HG03025 (cell line): ENCODE measurements around the gene GPR176.

Experiments used
- ATAC-seq: cut with Tn5 transposase; IDR thresholded peaks from one replicate; pipeline ENCODE4 v1.9.1; 2021; ENCODE audit warnings: mild to moderate bottlenecking, moderate library complexity; ENCODE audit not compliant: unreplicated experiment, low FRiP score

GPR176 gene

GRCh38 chr15:39787479-39787878 lies 132.6 kb downstream of the GPR176 start:
- ATAC-seq: no peak

GRCh38 chr15:39786447-39787056 lies 133.5 kb downstream of the GPR176 start:
- ATAC-seq: no peak

GRCh38 chr15:39785841-39786240 lies 134.2 kb downstream of the GPR176 start:
- ATAC-seq: no peak

- no peak for ATAC-seq
Observed at GRCh38 chr15:39785139-39785538, 134.9 kb downstream of the GPR176 start.

GRCh38 chr15:39784638-39785037 lies 135.4 kb downstream of the GPR176 start:
- ATAC-seq: no peak

GRCh38 chr15:39784125-39784524 lies 135.9 kb downstream of the GPR176 start:
- ATAC-seq: no peak

- no peak for ATAC-seq
Observed at GRCh38 chr15:39783244-39783820, 136.7 kb downstream of the GPR176 start.

- peak; percentile 99 for ATAC-seq
Observed at GRCh38 chr15:39782441-39783138, 137.5 kb downstream of the GPR176 start, which contains the start of gene FSIP1. TSS of gene FSIP1 (minus strand) at chr15:39782841. CDS start at chr15:39776524, 6,317 bp downstream.

- no peak for ATAC-seq
Observed at GRCh38 chr15:39781967-39782302, 138.1 kb downstream of the GPR176 start.

- no peak for ATAC-seq
Observed at GRCh38 chr15:39781147-39781966, 138.7 kb downstream of the GPR176 start.

GRCh38 chr15:39778021-39778420 lies 142.0 kb downstream of the GPR176 start:
- ATAC-seq: no peak

GRCh38 chr15:39777496-39777895 lies 142.6 kb downstream of the GPR176 start:
- no peak for ATAC-seq

- ATAC-seq: no peak
Observed at GRCh38 chr15:39776068-39776467, 144.0 kb downstream of the GPR176 start.

GRCh38 chr15:39774688-39775267 lies 145.3 kb downstream of the GPR176 start:
- no peak for ATAC-seq

GRCh38 chr15:39770748-39771689 lies 149.0 kb downstream of the GPR176 start:
- no peak for ATAC-seq

GRCh38 chr15:39767921-39768320 lies 152.1 kb downstream of the GPR176 start:
- ATAC-seq: no peak

GRCh38 chr15:39761006-39761405 lies 159.1 kb downstream of the GPR176 start:
- no peak for ATAC-seq

GRCh38 chr15:39756806-39757522 lies 163.1 kb downstream of the GPR176 start:
- ATAC-seq: no peak

GRCh38 chr15:39752991-39753390 lies 167.1 kb downstream of the GPR176 start:
- ATAC-seq: no peak
